ENCODE measurements around the gene PKNOX2.

Gene PKNOX2

DNA sequence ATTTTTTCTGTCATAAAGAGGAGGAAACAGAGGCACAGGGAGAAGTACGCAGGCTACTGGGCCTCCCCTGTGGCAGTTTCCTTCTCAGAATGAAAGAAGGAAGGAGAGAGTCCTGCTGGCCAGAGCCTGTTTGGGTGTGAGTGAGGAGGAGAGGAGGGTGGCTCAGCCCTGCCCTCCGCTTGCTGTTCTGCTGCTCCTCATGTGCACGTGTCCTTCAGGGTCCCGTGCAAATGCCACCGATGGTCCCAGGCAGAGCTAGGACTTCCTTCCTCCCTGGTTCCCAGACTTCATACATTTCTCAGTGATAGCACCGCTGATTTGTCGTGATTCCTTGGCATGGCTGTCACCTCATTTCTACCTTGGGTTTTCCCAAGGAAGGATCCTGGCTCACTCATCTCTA lies 88.7 kb downstream of the PKNOX2 start:
- TF ChIP-seq GATA1 (IDR thresholded peaks at IDR 0.05; ENCODE audit: low read depth, low read length) (no peak), POLR2A (IDR thresholded peaks at IDR 0.05; ENCODE audit: low read length) (no peak)
- DNase-seq = no peak

DNA sequence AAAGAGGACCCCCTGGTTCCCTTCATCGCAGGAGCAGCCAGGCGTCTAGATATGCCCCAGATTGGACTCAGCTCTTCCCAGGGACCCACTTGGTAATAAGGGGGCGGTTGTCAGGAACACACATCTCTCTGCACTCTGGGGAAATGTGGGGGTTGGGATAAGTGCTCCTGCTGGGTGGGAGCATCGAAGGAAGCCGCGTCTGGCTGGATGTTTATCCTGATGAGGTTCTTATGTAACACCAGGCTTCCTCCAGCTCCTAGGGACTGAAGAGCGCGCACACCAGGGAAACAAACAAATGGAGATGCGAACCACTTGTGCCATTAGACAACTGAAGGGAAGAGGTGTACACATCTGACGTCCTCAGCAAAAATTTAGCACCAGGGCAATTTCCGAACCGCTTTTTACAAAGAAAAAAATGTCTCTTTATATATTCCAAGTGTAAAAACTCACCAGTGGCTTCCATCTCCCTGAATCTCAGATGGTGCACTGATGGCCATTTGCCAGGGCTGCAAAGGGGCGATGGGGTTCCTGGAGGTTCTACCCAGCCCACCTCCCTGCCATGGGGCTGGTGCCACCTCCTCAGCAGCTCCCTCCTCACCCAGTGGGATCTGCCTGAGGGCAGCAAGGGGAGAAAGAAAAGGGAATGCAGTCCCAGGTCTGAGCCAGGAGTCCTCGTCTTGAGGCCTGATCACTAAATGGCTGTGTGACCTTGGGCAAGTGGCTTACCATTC lies 89.4 kb downstream of the PKNOX2 start:
- no peak for DNase-seq
- no peak for TF ChIP-seq GATA1 (IDR thresholded peaks at IDR 0.05; ENCODE audit: low read depth, low read length)
- TF ChIP-seq POLR2A (IDR thresholded peaks at IDR 0.05; ENCODE audit: low read length) = no peak

DNA sequence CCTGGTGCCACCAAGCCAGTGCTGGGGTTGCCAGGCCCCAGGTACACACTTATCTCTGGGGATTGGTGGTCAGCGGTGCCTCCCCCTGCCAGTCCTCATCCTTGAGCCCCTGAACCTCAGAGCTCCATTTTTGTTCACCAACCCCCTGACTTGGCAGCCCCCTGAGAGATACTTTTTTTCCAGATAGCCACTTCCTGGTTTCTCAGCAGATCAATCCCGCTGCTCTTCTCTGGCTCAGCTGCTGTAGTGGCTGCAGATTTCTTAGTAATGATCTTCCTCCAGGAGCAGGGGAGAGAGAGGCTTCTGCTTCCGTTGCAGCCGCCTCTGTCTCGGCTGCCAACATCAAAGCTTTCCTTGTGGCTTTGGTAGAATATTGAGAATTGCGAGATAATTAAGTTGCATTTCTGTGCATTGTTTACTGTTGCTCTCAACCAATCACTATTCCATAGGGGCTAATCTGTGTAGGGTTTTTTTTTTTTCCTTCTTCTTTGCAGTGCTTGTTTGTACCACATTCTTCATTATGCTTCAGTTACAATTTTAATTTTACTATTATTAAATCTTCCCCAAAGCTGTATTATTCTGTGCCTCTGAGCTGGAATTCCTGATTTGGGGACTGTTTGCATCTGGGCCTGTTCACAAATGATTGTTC lies 92.1 kb downstream of the PKNOX2 start:
- no peak for DNase-seq
- TF ChIP-seq POLR2A (IDR thresholded peaks at IDR 0.05; ENCODE audit: low read length) = no peak
- no peak for TF ChIP-seq GATA1 (IDR thresholded peaks at IDR 0.05; ENCODE audit: low read depth, low read length)

DNA sequence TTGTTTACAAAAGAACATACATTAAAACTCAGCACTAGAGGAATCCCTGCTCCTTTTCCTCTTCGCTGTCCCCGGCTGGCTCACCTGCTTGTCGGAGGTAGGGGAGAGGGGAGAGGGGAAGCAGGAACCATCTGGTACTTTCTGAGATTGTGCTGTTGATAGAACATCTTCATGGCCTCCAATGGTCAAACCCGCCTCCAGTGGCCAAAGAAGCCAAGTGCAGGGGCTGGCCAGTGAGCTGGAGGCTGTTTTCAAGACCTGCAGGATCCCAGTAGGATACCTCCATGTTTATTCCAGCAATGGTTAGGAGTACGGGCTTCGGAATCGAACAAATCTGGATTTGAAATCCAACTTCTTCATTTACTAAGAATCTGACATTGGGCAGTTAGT lies 92.6 kb downstream of the PKNOX2 start:
- DNase-seq = no peak
- TF ChIP-seq GATA1 (IDR thresholded peaks at IDR 0.05; ENCODE audit: low read depth, low read length) = no peak
- TF ChIP-seq POLR2A (IDR thresholded peaks at IDR 0.05; ENCODE audit: low read length) = no peak

DNA sequence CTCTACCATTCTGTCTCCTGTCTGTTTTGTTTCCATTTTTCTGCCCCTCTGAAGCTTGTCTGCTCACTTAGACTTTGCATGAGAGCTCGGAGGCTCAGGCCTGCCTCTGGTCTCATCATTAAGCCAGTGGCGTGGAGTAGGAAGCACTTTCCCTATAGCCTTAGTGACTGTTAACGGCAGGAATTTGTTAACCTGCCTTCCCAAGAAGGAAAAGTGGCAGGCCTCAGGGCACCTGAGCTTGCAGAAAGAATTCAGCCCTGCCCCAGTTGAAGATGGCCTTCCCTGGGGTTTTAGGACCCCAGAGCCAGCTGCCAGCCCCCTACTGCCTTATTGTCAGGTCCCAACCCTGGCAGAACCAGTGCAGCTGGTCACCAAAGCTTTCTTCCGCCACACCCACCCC lies 93.2 kb downstream of the PKNOX2 start:
- TF ChIP-seq GATA1 (IDR thresholded peaks at IDR 0.05; ENCODE audit: low read depth, low read length) (no peak), POLR2A (IDR thresholded peaks at IDR 0.05; ENCODE audit: low read length) (no peak)
- DNase-seq = no peak

DNA sequence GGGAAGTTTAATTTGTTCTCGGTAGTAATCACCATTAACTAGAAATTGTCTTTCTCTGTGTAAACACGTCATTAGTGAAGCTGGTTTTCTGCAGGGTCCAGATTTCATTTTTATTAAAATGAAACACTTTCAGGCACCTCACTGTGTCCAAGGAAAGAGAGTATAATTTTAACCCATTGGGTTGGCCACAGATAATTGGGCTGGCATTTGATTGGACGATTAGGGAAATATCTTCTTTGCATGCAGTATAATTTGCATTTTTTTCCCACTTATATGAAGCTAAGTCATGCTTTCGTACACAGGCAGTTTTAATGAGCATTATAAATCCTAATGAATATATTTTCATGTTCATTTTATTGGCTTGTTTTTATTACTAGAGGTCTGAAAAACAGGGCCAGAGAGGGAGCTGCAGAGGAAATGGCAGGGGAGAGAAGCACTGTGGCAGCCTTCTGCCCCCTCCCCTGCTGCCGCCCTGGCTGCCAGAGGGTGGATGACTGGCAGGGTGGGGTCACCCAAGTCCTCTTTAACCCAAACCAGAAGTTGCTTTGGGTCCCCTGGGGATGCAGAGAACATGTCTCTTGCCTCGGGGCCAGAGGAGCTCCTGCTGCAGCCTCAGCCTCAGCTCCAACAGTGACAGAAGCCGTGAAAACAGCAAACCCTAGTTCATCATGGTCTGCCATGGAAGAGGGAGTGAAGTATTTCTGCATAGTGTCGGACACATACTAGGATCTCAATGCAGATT lies 93.9 kb downstream of the PKNOX2 start:
- no peak for TF ChIP-seq GATA1 (IDR thresholded peaks at IDR 0.05; ENCODE audit: low read depth, low read length)
- no peak for TF ChIP-seq POLR2A (IDR thresholded peaks at IDR 0.05; ENCODE audit: low read length)

DNA sequence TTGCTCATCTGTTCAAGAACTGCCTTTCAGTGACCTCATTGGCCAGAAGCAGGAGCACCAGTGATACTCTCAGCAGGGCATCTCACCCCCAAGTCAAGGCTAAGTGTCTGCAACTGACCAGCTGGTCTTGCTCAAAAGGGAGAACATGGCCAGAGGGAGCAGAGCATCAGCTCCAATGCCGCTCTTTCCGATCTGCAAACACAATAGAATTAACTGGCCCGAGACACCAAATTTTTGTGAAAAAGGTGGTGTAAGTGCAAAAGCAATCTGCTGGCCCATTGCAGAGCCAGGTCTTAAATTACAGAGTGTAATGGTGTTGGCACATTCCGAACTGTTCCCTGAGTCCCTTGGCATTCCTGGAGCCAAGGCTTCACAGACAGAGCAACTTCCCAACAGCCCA lies 97.0 kb downstream of the PKNOX2 start:
- TF ChIP-seq GATA1 (IDR thresholded peaks at IDR 0.05; ENCODE audit: low read depth, low read length) = no peak
- no peak for TF ChIP-seq POLR2A (IDR thresholded peaks at IDR 0.05; ENCODE audit: low read length)
- DNase-seq = no peak

More for the DNA sequence above, 93.9 kb downstream of the PKNOX2 start:
- no peak for DNase-seq

DNA sequence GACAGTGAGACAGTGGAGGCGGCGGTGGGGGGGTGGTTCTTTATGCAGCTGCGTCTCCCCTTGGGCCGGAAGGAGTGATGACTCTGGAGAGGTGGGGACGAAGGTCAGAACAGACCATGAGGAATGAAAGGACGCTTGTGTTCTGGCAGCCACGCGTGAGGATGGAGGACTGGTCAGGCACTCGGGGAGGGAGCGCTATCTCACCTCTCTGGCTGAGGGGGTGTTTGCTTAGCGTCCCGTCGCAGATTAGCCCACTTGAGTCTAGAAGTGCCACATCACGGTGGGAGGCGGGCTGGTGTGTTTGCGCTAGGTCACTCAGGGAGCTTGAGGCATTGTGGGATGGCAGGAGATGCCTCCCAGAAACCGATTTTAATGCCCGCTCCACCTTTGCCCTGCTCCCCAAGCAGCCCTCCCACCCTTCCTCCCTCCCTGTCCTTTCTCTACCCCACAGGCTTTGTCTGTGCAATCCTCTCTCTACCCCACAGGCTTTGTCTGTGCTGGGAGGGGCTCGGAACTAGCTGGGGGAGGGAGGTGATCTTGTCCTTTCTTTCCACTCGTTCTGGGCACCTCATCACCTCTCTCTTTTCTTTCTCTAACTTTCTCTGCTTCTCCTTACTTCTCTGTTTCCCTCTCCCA lies 97.8 kb downstream of the PKNOX2 start:
- no peak for DNase-seq
- TF ChIP-seq POLR2A (IDR thresholded peaks at IDR 0.05; ENCODE audit: low read length) (no peak), GATA1 (IDR thresholded peaks at IDR 0.05; ENCODE audit: low read depth, low read length) (no peak)

DNA sequence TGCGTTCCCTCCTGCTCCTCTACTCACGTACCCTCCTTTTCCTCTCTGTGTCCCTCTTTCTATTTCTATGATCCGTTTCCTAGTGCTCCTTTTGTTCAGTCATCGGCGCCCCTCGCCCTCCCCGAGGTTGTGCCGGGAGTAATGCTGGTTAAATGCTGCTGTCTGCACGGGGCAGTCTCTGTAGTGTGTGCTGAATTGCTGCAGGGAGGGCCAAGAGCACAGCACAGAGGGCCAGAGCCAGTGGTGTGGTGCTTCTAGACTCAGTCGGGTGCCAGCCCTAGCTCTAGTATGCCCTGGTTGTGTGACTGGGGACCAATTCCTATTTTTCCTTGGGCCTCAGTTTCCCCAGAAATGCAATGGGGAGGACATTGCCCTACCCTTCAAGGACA lies 98.3 kb downstream of the PKNOX2 start:
- DNase-seq = no peak
- TF ChIP-seq GATA1 (IDR thresholded peaks at IDR 0.05; ENCODE audit: low read depth, low read length) (no peak), POLR2A (IDR thresholded peaks at IDR 0.05; ENCODE audit: low read length) (no peak)

DNA sequence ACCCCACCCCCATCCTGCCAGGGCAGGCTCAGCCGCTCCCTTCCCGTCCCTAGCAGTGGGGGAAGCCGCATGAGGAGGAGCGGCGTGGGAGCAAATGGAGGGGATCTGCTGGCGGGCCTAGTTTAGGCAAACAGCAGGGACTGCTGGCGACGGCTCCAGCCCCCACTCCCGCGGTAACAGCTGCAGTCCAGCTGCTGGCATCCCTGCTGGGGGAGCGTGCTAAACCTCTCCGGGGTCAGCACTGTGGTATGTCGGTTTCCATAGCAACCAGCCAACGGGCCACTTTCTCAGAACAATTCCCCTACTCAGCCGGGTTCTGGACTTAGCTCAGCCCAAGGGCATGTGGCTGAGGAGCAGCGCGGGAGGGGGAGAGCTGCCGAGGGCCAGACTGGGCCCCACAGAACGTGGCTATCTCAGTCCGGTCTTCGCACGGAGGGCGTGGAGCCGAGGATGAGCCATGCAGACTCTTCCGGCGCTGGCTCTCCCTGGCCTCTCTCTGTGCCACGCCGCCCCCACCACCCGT lies 98.8 kb downstream of the PKNOX2 start:
- no peak for DNase-seq
- TF ChIP-seq POLR2A (IDR thresholded peaks at IDR 0.05; ENCODE audit: low read length) = no peak
- no peak for TF ChIP-seq GATA1 (IDR thresholded peaks at IDR 0.05; ENCODE audit: low read depth, low read length)

DNA sequence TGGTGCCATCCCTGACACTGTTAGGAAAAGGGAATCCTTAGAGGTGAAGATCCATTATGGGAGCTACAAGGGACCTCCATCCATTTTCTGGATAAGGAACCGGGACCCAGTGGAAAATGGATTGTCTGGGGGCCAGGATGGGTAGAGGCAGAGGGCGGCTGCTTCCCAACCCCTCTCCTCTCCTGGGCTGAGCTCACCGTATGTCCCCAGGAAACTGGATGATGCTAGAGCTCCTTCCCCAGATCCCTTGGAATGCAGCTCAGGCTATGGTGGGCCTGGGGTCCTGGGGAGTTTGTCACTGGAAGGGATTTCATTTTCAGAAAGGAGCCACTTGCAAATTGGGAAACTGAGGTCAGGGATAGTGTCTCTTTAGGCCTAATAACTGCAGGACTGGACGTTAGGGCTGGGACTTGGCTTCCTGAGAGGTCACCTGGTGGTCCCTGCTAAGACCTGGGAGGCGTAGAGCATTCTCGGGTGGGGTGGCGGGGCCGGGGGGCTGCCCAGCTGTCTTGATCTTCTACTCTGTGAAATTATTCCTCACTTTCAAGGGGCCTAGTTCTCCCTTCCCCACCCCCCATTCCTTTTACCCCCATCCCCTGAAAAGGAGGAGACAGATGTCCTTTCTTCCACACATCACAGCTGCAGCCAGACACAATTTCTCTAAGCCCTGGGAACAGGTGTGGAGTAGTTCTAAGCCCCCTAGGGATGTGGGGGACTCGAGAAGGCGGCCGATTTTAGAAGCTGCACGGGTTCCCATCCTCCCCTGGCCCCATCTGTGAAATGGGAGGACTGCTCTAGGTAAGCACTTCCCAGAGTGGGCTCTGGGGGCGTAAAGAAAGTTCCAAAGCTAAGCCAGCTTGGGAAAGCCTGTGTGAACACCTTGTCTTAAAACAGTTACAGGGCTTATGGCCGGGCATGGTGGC lies 99.8 kb downstream of the PKNOX2 start:
- DNase-seq = no peak
- TF ChIP-seq GATA1 (IDR thresholded peaks at IDR 0.05; ENCODE audit: low read depth, low read length) (no peak), POLR2A (IDR thresholded peaks at IDR 0.05; ENCODE audit: low read length) (no peak)

DNA sequence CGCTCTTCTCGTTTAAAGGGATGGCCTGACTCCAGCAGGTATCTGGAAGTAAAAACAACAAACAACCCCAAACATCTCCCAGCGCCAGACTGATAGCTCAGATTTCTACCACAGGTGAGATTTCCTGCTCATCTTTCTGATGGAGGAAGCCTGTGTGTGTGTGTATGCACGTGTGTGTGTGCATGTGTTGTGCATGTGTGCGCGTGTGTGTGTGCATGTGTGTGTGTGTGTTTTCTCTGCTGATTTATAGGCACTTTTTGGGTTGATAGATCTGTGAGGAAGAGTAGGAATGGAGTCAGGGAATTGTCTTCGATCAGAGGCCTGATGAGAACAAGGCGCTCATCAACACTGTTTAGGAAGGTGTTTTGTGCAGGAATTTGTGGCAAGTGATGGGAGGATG lies 103.0 kb downstream of the PKNOX2 start:
- TF ChIP-seq POLR2A (IDR thresholded peaks at IDR 0.05; ENCODE audit: low read length) (no peak), GATA1 (IDR thresholded peaks at IDR 0.05; ENCODE audit: low read depth, low read length) (no peak)
- no peak for DNase-seq

DNA sequence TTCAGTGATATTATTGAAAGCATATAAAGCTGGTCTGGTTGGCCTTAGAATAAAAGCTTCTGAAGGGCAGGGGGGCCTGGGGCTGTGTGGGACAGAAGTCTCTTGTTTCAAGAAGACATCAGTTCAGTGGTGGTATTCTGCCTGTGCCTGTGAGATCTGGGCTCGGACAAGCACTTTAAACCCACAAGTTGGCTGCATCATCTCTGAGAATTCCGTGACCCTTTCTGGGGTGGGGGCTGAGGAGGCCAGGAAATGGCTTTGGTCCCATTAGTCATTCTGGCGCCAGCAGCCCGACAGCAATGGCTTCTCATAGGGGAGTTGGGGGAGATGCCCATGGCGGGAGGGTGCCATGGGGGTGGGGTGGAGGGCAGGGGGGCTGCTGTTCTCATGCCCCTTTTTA lies 104.1 kb downstream of the PKNOX2 start:
- TF ChIP-seq GATA1 (IDR thresholded peaks at IDR 0.05; ENCODE audit: low read depth, low read length) = no peak
- no peak for DNase-seq
